Measurements from ENCODE around the gene TRPV6.

TRPV6 gene

DNA sequence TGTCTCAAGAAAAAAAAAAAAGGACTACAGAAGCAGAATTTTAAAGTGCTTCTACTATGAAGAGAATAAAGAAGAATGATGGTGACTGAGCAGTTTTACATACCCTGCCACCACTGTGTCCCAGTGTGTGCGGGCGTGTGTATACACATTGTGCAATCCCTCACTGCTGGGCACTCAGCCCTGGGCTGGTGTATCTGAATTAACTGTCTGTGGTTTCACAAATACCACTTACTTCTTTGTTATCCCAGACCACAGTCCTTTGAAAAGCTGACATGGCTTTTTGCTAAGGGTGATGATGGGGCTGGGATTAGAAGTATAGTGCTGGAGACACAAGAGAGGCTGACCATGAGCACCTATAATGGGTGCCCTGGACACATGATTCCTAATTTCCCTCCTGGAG is 21.1 kb upstream of the TRPV6 start:
- DNase-seq = no peak

DNA sequence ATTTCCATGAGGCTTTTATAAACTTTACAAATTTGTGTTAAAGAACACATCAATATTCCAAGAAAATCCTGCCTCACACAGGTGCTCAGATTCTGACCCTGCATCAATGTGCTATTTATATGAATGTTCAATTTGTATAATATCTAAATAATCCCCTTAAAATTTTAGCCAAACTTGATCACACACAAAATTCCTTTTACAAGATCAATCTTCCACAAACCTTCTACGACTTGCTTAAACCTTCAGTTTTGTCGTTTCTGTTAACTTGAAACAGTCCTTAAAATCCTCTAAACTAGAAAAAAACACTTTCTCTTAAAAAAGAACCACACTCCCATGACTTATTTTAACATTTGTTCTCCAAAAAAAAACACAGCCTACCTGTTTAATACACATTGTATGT is 20.2 kb upstream of the TRPV6 start:
- no peak for DNase-seq

DNA sequence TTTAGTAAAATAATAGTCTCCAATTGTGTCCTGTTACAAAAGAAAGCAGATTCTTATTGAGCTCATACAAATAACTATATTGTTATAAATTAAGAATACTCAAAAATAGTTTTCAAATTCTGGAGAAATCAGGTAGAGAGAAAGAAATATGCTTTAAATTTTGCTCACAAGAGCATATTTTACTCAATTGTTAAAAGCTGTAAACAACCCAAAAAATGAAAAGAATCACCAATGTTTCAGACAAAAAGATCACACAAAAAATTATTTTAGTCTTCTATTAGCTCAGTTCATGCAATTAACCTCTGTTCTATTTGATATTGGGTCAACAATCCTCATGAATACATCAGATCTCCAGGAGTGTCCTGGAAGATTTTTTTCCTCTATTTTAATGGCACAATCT is 18.6 kb upstream of the TRPV6 start:
- no peak for DNase-seq

DNA sequence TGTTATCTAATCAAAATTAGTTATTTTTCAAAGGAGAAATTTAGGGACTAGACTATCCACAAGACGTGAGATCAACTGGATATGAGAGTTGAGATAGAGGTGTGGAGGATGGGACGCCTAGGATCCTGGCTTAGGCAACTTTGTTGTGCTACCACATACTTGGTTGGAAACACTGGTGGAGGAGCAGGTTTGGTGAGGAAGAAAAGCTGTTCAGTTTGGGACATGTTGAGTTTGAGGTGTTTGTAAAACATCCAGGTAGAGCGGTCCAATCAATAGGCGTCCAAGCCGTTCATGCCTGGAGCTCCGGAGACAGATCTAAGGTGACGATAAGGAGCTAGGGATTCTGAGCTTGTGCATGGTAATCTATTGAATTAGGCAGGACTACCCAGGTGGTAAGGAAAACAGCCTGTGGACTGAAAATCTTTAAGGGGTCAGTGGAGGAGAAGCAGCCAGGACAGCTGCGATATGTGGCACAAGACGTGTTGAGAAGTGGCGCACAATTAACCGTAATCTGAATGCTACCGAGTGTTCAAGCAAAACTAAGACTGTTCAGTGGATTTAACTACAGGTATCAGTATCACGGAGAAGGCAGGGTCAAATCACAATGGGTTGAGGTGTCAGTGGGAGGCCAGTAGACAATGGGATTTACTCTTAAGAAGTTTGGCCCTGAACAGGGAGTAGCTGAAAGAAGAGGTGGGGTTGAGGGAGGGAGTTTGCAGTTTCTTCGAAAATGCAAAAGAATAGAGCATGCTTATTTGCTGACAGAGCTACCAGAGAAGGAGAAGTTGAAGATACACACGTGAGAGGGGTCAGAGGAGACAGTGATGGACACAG is 16.1 kb upstream of the TRPV6 start:
- no peak for DNase-seq

GRCh38 chr7:142899661-142900060 is 14.1 kb upstream of the TRPV6 start:
- no peak for DNase-seq

DNA sequence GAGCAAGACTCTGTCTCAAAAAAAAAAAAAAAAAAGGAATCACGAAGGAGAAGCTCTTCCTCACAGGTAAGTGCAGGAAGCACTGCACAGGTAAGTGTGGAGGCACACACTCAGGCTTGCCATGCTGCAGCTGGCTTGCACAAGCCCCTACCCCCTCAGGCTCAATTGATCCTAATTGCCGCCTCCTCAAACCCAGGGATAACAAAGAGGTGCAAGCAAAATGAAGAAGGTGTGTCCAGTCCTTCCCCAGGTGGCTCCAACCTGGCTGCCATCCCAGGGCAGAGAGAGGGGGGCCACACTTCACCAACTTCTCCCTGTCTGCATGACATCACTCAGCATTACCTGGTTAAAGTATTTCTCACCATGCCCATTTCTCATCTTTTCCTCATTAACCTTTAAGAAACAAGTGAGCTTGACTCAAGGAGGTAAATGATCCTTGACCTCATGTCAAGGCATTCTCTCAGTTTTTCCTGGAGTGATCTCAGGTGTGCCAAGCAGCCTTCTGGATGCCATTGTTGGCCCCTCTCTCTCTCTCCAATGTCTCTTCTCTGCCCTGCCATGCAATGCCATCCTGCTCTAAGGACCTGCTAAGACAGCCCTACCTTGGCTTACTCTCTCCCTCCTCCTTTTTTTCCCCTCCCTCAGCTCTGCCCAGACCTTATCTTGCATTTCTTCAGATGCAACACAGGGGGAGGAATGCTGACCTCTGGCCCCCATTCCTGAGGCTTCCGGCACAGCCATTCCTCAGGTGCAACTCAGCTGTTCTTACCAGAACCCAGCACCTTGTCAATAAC is 13.0 kb upstream of the TRPV6 start:
- no peak for DNase-seq

- DNase-seq = no peak
Measured at GRCh38 chr7:142897691-142898090, 12.1 kb upstream of the TRPV6 start.

DNA sequence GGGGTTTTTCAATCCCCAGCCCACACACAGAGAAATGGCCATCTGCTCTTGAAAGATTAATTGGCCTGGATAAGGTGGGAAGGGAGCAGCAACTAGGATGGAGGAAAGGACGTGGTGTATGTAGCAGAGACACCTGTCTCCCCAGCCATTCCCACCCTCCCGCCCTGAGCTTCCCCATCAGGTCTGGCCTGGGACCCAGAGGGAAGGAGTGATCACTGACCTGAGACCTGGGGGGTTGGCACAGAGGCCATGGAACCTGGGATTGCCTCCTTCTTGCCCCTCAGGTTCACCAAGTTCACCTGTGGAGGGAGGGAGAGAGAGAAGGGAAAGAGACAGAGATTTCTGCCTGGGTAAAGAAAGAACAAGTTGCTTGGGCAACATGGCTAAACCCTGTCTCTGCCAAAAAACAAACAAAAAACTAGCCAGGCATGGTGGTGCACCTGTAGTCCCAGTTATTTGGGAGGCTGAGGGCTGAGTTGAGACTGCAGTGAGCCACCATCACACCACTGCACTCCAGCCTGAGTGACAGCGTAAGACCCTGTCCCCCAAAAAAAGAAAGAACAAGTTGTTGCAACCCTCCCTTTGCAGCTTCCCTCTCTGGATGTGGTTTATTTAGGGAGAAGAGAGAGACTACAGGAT is 11.3 kb upstream of the TRPV6 start:
- DNase-seq = no peak

GRCh38 chr7:142896151-142896550 is 10.6 kb upstream of the TRPV6 start:
- DNase-seq = no peak

GRCh38 chr7:142894985-142895593 is 9.5 kb upstream of the TRPV6 start:
- no peak for DNase-seq

GRCh38 chr7:142894112-142894984 is 8.8 kb upstream of the TRPV6 start:
- no peak for DNase-seq

DNA sequence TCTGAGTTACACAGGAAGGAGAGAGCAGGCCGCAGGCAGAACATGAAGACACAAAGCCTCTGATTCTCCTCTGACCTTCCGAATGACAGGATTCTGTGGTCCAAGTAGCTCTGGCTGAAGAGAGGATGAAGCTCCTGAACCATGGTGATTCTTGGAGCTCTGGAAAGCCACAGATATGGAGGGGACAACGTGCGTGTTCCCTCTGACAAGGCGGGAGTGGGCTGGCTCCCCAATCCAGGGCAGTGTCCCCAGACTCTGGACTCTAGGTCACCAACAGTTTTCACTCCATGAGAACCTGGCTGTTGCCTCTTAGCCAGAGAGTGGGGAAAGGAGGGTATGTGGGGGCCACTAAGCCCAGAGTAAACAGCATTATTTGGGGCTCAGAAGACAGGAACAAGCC is 7.4 kb upstream of the TRPV6 start:
- no peak for DNase-seq

DNA sequence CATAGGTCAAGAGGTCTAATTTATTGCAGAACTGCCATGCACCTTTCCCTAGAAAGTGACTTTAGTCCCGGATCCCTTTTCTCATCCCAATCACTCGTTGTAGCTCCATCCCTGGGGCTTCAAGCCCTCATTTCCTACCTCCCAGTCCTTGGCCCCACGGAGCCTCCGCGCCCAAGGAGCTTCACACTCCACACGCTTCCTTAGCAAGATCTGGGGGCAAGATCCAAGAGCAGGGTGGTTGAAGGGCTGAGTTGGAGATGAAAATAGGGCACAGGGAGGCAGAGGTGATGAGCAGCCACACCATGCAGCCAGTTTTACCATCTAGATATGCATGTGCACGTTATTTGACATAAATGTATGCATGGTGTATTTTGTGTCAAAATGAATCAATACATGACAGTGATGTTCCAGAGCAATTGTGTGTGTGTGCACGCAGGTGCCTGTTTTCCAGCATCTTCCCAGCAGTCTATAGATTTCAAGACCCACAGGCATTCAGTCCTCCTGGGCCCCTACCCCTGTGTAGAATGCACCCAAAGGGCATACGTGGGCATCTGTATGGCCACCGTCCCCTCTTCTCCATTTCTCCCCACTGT is 6.0 kb upstream of the TRPV6 start:
- DNase-seq = no peak

DNA sequence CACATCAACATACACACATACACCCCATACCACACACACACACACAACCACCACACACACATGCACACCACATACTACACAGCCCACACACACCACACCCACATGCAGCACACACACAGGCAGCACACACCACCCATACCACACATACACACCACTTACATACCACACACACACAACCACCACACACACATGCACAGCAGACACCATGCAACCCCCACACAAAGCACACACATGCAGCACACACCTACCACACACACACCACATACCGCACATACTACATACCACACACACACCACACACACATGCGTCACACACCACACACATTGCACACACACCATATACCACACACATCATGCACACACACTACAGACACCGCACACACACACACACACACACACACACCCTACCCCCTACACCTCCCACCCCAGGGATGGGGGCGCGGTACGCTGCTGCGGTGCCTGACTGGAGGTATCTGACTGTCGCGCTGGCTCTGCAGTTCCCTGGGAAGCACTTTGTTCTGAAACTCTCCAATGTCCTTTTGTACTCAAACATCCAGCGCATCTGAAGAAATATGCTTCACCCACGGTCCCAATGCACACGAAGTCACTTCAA is 5.4 kb upstream of the TRPV6 start:
- DNase-seq = no peak

DNA sequence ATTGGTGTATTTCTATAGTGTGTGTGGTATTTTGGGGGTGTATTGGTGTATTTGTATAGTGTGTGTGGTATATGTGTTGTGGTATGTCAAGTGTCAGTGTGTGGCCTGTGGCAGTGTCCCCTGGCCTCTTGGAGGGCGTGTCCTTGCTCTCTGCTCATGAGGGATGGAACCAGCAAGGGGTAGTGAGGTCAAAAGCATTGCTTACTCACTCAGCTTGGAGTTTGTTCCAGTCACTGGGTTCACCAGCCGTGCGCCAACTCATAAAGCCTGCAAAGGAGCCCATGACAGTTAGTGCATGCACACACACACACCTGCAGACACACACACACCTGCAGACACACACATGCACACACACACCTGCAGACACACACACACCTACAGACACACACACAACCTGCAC is 4.3 kb upstream of the TRPV6 start:
- DNase-seq = no peak

GRCh38 chr7:142887282-142888015 is 1.9 kb upstream of the TRPV6 start:
- DNase-seq = no peak

GRCh38 chr7:142886866-142887265 is 1.3 kb upstream of the TRPV6 start:
- no peak for DNase-seq

GRCh38 chr7:142884286-142884640 is 1.3 kb downstream of the TRPV6 start:
- no peak for DNase-seq

DNA sequence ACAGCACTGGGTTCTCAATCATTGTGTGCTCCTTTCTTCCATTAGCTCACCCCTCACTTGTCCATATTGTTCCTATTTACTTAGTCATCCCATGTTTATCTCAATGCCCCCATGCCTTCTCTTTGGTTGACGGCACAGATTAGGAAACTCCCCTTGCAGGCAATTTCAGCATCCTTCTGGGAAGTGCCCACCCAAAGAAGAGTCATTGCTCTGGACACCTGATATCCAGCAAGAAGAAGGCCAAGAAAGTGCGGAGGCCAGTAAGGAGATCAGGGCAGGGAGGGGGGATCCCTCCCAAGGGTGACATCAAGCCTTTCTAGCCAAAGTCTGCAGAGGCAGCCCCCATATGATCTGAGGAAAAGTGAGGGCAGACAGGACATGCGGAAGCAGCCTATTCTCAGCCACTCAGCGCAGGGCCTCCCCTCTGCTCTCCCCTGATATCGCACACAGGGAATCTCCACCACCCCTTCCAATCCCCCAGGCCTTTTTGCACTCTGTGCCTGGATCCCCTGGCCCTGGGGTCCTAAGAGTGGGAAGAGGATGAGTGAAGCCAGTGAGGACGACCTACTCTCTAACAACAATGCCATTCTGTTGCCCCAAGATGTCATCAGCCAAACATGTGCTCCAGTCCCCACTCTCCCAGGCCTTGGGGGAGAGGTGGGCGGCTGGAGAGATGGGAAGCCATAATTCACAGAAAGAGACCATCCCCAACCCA is 1.8 kb downstream of the TRPV6 start:
- no peak for DNase-seq

- no peak for DNase-seq
Measured at GRCh38 chr7:142883145-142883544, 2.4 kb downstream of the TRPV6 start.

Data from NCI-H1092 treated with DMSO at 0.1 percent for 48 hours (cell line).